Measurements from ENCODE around the gene ZMYND12.
"Not testable (repeated sequence)": the region's sequence is repeated elsewhere in the genome, so short reads cannot be mapped to it uniquely, and the experiment has no call there.

Gene ZMYND12, protein sequence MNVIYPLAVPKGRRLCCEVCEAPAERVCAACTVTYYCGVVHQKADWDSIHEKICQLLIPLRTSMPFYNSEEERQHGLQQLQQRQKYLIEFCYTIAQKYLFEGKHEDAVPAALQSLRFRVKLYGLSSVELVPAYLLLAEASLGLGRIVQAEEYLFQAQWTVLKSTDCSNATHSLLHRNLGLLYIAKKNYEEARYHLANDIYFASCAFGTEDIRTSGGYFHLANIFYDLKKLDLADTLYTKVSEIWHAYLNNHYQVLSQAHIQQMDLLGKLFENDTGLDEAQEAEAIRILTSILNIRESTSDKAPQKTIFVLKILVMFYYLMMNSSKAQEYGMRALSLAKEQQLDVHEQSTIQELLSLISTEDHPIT

DNA sequence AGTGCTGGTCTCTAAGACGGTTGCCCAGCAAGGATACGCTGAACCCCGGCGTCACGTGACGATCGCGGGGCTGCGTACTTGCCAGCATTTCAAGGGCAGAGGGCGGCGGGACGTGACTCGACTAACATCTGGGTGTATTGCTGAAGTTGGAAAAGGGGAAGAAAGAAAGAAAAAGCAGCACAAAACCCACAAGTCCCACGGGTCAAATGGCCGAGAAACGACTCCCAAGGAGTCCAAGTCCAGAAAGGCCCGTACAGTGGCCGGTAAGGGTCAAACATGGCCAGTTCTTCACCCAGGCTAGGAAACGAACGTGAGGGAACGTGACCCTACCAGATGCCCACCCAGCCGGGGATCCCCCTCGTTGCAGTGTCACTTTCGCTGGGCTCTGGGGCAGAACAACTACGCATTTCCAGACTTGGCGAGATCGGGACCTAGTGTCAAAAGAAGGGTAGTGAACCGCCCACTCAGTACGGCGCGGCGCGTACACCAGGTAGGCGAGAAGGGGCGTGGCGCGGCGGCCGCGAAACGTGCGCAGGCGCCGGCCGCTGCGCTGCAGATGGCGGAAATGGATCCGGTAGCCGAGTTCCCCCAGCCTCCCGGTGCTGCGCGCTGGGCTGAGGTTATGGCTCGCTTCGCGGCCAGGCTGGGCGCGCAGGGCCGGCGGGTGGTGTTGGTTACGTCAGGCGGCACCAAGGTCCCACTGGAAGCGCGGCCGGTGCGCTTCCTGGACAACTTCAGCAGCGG is at the start of gene ZMYND12, which contains the start of gene PPCS:
Gene ZMYND12 (minus strand): TSS at position 13 of the 744 bp plus-strand sequence. CDS start 25 bp downstream, outside the sequence.
Gene PPCS (plus strand): TSS at position 534 of the 744 bp plus-strand sequence. CDS start 23 bp downstream, at position 557.
- DNase-seq (ENCODE audit: extremely low read depth, low read depth): peak; percentile 60
- TF ChIP-seq, protein P1, sequence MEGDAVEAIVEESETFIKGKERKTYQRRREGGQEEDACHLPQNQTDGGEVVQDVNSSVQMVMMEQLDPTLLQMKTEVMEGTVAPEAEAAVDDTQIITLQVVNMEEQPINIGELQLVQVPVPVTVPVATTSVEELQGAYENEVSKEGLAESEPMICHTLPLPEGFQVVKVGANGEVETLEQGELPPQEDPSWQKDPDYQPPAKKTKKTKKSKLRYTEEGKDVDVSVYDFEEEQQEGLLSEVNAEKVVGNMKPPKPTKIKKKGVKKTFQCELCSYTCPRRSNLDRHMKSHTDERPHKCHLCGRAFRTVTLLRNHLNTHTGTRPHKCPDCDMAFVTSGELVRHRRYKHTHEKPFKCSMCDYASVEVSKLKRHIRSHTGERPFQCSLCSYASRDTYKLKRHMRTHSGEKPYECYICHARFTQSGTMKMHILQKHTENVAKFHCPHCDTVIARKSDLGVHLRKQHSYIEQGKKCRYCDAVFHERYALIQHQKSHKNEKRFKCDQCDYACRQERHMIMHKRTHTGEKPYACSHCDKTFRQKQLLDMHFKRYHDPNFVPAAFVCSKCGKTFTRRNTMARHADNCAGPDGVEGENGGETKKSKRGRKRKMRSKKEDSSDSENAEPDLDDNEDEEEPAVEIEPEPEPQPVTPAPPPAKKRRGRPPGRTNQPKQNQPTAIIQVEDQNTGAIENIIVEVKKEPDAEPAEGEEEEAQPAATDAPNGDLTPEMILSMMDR (IDR thresholded peaks at IDR 0.05; ENCODE audit: low read depth, low read length): no peak

DNA sequence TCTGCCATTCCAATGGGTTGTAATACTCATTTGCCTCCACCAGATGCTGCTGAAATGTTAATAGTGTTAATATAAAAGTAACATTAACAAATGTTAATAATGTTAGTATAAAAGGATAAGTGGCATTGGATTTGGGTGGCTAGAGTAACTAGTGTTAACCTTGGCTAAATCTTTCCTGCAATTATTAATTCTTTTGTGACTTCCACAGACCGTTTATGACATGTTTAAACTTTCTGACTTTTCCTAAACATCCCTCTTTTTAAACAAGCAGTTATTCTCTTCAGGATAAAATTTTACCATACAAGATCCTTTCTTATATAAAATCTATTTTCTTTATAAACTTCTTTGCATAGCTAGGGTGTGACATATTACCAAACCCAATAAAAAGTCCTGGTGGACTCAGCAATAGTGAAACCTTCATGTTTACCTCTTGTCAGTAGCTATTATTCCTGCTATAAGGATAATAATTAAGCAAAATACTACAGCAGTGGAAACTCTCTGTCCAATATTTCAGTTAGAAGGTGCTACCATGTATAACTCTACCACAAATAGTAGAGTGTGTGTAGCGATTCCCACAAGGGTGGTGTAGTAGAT is 48.8 kb upstream of the ZMYND12 start:
- no peak for DNase-seq (ENCODE audit: extremely low read depth, low read depth)
- TF ChIP-seq, protein P1 (IDR thresholded peaks at IDR 0.05; ENCODE audit: low read depth, low read length): no peak

DNA sequence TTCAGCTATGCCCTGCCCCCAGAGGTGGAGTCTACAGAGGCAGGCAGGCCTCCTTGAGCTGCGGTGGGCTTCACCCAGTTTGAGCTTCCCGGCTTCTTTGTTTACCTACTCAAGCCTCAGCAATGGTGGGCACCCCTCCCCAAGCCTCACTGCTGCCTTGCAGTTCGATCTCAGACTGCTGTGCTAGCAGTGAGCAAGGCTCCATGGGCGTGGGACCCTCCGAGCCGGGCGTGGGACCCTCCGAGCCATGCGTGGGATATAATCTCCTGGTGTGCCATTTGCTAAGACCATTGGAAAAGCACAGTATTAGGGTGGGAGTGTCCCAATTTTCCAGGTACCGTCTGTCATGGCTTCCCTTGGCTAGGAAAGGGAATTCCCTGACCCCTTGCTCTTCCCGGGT is 46.2 kb upstream of the ZMYND12 start:
- DNase-seq (ENCODE audit: extremely low read depth, low read depth): not testable (repeated sequence)

DNA sequence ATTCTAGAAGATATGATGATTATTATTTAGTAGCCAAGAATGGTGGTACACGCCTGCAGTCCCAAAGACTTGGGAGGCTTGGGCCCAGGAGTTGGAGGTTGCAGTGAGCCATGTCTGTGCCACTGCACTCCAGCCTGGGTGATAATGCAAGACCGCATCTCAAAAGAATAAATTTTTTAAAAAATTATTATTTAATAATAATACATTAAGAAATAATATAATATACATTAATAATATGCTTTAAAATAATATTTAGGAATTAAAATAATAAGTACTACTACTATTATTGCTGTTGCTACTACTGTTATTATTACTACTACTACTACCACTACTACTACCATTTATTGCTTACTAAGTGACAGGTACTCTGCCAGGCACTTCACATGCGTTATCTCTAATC is 34.4 kb upstream of the ZMYND12 start:
- DNase-seq (ENCODE audit: extremely low read depth, low read depth): no peak
- TF ChIP-seq, protein P1 (IDR thresholded peaks at IDR 0.05; ENCODE audit: low read depth, low read length): no peak

DNA sequence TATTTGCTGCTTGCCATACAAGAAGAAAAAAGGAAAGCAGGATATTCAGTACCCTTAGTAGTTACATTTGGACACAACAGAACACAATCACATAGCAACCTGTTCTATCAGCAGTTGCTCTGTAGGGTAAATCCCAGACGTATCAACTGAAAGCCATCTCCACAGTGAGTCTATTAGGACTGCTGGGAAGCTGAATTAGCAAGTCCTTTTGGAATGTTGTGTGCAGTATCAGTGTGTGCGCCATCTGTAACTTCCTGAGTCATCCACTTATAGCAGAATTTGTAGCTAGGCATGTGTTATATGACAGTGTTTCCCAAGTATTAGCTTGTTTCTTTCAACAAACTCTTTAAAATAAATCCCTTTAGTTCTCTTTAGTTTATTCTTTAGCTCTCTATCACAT is 28.6 kb upstream of the ZMYND12 start:
- peak; percentile 28 for DNase-seq (ENCODE audit: extremely low read depth, low read depth)
- TF ChIP-seq, protein P1 (IDR thresholded peaks at IDR 0.05; ENCODE audit: low read depth, low read length): no peak

DNA sequence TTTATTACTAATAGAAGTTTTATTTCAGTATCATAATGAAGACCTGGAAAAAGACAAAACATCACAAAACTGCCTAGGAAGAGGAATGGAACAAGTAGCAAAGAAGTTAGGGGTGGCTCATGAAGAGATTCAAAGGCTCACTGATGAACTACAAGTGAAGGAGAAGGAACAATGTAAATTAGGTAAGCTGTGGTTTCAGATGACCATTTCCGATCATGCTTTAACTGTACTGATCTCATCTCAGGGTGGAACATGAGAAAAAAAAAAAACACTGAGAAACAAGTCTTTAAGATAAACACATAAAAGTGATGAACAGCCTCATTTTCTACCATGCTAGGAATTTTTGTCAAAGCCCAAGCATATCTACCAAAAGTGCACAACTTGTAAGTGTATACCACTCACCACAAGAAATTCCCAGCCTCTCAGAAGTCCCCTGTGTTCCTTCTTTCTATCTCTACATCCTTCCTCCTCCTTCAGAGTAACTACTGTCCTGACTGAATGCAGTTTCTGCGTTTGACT is 26.9 kb upstream of the ZMYND12 start:
- TF ChIP-seq, protein P1 (IDR thresholded peaks at IDR 0.05; ENCODE audit: low read depth, low read length): no peak
- no peak for DNase-seq (ENCODE audit: extremely low read depth, low read depth)

DNA sequence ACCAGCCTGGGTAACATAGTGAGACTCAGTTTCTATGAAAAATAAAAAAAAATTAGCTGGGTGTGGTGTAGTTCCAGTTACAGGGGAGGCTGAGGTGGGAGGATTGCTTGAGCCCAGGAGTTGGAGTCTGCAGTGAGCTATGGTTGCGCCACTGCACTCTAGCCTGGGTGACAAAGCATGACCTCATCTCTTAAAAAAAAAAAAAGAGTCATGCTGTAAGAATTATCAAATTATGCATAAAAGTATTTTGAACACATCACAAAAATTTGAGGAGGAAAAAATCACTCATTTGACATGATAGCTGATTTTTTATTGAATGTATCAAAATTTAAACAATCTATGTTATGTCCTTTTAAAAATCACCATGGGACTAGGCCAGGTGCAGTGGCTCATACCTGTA is 25.1 kb upstream of the ZMYND12 start:
- TF ChIP-seq, protein P1 (IDR thresholded peaks at IDR 0.05; ENCODE audit: low read depth, low read length): no peak
- DNase-seq (ENCODE audit: extremely low read depth, low read depth): no peak
